ENCODE data around the gene UNC45A.

- TF ChIP-seq CTCF (IDR thresholded peaks at IDR 0.05) (no peak), POLR2A (IDR thresholded peaks at IDR 0.05) (no peak)
Observed at GRCh38 chr15:90970274-90970673, 35.2 kb downstream of the UNC45A start.
